GM19397 (cell line): Measurements from ENCODE around the gene MINDY3.

Source experiments
- ATAC-seq: cut with Tn5 transposase; IDR thresholded peaks from one replicate; pipeline ENCODE4 v1.9.1; 2021; ENCODE audit warnings: mild to moderate bottlenecking, moderate library complexity; ENCODE audit not compliant: unreplicated experiment

The MINDY3 gene

DNA sequence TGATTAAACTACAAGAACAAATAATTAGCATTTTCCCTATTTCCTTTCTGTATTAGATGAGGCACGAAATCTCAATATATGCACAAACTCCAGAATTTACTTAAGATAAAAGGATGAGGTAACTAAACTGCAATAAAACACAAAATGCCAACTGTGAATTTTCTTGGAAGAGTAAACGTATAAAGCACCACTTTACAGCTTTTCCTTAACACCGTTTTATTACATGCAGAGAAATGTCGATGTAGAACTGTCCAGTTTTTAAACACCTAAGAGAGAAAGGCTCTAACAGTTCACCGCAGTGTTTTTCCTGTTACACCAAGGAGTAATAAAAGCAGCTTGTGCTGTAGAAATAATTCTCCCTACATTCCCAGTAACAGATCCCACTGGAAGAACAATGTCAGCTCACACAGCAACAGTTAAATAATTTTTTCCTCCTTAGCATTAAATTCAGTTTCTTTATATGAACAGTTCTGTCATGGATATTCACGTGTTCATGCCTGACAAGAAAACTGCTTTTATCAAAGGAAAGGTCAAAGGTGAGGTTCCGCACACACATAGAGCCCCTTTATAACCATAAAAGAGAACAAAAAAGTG lies 52.0 kb downstream of the MINDY3 start:
- ATAC-seq: no peak

DNA sequence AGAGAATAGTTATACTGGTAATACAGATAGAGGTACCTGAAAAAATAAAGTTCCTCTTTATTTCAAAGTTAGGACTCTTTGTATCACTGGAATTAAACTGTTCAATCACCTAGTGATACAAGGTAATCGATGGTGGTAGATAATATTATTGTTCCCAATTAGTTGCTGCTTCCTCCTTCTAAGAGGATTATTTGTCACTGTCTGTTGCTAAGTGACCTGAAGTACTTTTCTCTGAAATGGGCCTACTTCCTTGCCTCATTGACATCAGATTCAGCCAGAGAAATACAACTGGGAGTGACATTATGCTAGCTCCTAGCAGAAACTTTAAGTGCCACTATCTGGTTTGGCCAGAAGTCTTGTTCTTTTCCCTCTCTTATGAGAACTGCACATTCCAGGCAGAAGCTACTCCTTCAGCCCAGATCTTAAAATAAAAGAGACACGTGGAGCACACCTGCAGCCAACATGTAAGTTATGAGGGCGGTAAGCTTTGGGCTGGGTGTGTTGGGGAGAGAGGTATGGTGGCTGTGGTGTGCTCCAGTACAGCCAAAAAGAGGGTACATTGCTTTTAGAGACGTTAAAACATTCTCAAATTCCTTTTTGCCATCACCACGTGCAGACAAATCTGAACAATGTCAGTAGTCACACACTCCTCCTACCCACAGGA lies 54.8 kb downstream of the MINDY3 start:
- no peak for ATAC-seq

DNA sequence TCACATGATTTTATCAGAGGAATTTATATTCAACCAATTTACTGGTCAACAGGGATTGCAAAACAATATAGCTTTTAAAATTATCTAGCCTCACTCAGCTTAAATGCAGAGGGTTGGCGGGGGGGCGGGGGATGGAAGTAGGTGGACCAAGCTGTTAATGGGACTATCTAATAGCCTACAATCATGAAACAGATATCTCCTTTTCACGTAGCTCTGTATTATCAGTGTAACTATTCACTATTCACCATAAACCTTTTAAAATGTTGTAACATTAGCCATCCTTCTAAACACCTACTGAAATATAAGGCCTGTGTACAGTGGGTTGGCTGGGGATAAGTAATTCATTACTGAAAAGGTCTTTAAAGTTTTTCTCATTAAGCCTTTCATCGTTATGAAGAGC lies 56.2 kb downstream of the MINDY3 start:
- ATAC-seq: no peak

DNA sequence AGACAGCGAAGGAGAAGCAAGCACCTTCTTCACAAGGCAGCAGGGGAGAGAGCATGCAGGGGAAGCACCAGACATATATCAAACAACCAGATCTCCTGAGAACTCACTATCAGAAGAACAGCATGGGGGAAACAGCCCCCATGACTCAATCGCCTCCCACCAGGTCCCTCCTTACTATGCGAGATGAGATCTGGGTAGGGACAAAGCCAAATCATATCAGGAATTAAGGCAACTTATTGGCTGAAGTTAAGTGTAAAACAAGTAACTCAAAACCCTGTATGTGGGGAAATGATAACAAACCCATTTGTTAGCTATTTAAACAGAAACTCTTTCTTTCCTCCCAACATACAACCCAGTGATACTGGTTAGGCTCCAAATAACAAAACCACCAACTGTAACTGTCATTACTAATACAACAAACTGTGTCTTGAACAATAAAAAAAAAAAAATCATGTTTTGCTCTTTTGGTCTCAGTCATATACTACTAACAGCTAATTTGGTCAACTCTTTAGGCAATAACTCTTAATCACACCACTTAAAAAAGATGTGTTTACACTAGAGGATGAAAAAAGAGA lies 57.8 kb downstream of the MINDY3 start:
- no peak for ATAC-seq

DNA sequence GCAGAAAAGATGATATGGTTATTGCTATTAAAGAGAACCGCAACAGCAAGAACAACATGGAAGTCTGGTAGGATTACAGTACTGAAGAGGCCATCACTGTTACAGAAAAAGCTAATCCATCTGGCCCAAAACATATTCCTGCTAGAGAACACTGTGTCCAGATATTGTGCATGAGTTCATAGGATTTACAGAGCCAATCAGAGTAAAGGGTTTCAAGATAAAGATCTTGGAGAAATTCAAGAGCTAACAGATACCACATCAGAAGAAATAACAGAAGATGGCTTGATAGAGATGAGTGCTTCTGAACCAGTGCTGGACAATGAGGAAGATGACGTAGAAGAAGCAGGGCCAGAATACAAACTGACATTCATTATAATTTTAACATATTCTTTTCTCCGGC lies 58.7 kb downstream of the MINDY3 start:
- no peak for ATAC-seq

DNA sequence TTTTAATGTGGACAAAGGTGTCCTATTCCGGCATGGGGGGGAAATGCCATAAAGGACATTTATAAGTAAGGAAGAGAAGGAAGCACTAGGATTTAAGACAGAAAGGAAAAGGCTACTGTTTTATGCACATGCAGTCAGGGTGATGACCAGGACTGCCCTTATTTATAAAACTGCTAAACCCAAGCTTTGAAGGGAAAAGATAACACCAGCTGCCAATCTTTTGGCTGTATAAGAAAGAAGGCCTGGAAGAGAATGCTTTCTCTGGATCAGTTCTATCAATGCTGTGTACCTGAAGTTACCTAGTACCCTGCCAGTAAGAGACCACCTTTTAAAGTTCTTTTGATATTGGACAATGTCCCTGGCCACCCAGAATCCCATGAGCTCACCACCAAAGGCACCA lies 59.2 kb downstream of the MINDY3 start:
- ATAC-seq: no peak

DNA sequence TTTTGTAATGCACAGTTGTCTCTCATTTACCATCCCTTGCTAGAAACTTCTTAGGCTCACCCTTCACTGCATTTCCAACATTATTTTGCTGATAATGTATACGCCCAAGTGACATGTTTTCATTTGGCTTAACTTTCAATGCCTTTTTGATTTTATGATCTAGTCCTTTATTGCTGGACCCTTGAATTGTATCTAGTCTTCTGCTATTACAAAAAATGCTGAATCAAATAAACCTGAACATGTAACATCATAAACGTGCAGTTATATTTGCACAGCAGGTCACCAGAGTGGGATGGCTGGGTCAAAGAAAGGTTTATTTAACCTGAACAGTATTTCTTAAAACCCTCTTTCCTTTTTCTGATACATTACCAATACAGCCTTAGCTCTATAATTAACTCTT lies 63.0 kb downstream of the MINDY3 start:
- no peak for ATAC-seq

DNA sequence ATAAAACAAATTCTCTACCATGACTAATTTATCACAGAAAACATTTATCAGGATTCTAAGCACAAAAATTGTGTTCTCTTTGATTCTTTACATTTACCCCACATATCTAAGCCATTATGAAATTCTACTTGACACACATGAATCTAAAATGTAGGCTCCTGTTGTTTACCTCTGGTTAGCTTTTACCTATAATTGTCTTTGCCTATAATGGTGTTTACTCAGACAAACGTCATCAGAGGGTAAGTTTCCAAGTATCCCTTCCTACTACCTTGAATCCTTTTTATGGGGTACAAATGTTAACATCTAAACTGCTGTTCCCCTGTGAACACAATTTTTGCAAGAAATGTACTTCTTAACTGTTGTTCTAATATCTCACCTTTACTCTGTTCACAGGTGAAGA lies 63.5 kb downstream of the MINDY3 start:
- ATAC-seq: no peak

DNA sequence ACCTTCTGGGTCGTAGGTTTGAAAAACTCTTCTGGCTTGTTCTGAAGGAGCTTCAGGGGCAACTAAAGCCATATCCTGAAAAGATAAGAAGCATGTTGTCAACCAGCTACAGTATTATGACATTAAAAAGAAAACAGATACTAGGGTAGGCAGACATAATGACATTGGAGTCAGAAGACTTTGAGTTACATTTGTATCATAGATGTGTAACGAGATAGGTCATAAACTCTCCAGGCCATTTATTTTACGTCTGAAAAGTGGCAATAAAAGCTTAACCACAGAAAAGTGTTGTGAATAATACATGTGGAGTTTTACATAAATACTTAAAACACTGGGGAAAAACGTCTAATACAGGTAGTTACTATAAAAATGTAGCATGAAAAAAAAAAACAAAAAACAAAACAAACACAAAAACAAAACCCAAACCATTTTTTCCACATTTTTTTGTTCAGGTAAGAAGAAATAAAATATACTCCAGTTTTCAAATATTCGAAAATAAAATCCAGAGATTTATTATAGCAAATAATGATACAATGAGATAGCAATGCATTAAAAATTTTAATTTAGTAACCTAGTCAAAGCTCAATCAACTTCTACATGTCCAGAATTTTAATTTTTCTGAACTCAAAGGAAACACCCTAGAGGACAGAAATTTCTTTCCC lies 64.1 kb downstream of the MINDY3 start:
- ATAC-seq: no peak

DNA sequence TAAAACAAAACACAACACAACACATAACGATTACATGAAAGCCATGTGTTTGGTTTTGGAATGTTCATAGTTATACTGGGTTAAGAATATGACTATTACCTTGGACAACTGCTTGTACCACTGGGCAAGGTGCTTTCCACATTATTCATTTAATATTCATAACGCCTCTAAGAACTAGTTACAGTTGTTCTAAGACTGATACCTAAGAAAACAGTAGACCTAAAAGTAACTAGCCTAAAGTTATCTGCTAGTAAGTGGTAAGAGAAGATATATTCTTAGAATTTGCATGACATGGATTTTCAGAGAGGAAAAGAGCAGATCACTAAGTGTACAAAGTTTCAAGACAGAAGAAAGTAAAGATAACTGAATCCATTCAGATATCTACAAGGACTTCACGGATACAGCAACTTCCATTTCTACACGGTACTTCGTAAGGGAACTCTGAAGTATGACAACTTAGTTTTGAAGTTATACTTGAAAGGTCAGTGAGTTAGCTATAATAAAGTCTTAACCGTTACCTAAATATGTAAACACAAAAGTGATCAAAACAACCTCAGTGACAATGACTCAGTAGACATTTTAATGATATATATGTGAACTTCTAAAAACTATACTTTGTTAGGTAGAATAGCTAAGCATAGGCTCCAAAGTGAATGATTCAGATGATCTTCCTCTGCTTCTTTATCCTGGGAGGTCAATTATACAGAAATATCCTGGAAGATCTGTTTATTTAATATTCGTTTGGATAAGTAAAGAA lies 65.1 kb downstream of the MINDY3 start:
- ATAC-seq: no peak

DNA sequence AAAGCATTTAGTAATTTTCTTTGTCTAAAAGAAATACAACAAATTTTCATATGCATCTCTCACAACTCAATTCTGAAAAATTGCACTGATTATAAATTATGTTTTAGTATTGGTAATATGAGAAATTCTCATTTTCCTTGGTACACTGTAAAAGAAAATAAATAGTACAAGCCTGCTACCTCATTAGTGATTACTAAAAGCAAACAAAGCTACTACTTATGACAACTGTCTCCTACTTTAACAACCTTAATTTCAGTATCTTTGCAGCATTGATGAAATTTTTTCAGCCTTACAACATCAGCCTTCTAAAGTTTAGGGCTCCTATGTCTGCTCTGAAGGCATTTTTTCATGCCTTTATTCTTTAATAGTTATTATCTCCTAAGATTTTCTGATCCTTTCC lies 65.7 kb downstream of the MINDY3 start:
- ATAC-seq: no peak

DNA sequence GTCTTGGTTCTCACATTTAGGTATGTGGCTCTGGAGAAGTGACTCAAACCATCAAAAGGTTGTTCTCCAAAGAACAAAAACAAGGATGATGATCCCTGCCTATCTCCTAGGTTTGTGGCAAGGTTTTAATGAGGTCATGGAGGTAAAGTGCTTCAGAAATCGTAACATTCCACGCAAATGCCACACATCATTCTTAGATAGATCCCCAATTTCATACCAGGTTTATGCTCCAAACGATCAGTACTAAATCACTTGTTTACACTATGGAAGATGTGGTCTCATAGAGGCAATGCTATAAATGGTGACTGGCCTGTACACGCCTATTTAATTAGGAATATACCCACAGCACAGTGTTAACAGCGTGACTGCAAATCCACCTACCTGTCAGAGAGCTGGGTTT lies 66.6 kb downstream of the MINDY3 start:
- no peak for ATAC-seq

DNA sequence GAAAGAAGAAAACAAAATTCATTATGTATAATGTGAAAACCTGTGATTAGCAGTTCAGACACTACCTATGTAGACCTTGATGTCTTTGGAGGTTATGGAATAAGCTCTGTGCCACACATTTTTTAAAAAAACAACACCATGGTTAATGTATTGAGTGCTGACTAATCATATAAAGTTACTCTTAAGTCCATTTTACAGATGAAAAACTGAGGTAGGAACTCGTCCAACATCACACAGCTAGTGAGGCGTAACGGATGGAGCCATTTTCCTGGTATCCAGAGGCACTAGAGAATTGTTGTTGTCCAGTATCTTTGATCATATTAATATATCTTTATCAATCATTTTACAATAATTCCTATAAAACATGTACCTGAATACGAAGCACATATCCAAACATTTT lies 67.5 kb downstream of the MINDY3 start:
- no peak for ATAC-seq

DNA sequence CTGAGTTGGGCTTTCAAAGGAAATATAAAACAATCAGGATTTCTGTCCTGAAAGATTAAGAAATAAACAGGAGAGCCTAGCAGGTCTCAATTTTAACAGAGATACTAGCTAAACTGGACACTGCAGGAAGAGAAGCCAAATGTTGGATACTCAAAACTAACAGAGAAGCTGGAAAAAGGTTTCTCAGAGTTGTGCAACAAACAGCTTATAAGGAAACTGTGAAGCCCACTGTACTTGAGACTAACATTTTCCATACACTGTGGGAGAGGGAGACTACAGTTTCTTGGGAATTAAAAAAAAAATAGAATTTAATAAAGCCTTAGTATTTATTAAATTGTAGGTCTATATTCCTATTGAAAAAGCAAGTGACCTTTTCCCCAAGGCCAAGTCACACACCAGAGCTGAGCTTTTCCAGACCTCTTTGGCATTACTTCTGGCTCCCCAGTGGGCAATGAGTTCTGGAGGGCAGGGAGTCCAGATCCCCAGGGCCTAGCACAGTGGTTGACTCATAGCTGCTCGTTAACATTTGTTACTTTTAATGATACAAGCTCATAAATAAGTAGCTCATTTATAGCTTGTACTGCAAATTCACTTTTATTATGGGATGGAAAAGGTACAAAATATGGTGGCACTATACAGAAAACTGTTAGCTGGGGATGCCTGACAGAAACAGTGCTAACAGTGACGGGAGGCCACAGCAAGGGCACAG lies 68.3 kb downstream of the MINDY3 start:
- ATAC-seq: no peak

DNA sequence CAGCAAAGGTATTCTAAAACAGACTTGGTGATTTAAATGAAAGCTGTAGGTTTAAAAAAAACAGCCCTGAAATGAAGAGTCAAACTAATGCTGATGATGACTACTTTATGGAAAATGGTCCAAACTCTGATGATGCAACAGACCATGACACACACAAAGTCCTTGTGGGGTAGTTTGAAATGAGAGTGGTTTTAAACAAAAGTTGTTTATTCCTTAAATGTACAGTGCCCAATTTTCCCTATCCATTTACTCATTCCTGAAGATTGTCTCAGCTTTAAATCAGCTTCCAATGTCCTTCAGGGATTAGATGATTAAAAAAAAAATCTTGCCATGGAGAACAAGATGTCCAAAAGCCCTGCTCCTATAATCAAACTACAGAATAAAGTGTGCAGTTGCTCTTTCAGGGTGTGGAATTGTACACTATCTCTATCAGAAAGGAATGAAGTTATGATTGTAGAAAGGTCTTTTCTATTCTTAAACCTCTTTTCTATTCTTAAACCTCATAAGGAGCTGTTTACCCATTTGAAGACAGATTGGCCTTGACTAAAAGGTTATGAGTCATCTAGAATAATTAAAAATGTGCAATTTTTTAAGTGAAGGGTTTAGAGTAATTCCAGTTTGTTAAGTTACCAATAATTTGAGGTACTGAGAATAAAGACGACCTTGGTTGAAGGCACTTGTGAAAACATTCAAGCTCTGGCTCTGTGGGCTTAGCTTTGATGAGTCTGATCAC lies 70.3 kb downstream of the MINDY3 start:
- no peak for ATAC-seq

DNA sequence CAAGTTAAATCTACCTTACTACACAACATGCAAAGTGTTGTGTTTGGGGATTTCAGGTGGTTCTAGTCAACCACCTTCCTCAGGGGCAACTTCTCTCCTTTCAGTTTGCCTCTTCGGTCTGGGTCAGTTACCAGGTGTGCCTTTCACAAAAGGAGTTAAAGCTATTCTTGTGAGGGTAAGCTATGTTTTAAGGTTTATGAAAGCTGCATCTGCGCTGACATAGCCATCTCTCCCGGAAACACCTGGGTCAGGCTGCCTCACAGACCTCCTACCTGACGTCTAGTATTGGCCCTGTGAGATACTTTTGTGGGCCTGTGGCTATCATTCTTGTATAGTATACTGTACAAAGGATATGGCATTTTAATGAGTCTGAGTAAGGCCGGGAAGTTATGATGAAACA lies 72.9 kb downstream of the MINDY3 start:
- no peak for ATAC-seq

DNA sequence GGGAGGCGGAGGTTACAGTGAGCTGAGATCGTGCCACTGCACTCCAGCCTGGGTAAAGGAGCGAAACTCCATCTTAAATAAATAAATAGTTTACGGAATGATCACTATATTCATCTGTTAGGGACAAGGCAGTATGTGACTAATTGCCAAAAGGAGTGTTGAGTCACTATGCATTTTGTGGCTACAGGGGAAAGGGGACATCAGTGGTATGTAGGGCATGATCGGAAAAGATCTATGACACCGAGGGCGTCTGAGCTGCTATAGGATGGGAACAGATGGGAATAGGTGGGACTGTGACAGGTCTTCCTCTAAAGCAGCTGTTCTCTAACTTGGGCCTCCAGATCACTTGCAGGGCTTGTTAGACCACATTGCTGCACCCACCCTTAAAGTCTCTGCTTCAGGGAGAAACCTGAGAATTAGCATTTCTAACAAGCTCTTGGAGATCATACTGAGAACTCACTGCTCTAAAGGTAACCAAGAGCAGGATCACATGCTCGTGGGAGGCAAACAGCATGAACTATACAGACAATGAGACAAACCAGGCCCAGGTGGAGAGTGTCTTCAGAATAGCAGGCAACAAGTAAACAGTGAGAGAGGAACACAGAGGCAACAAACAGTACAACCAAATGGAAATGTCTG lies 75.5 kb downstream of the MINDY3 start:
- ATAC-seq: no peak

DNA sequence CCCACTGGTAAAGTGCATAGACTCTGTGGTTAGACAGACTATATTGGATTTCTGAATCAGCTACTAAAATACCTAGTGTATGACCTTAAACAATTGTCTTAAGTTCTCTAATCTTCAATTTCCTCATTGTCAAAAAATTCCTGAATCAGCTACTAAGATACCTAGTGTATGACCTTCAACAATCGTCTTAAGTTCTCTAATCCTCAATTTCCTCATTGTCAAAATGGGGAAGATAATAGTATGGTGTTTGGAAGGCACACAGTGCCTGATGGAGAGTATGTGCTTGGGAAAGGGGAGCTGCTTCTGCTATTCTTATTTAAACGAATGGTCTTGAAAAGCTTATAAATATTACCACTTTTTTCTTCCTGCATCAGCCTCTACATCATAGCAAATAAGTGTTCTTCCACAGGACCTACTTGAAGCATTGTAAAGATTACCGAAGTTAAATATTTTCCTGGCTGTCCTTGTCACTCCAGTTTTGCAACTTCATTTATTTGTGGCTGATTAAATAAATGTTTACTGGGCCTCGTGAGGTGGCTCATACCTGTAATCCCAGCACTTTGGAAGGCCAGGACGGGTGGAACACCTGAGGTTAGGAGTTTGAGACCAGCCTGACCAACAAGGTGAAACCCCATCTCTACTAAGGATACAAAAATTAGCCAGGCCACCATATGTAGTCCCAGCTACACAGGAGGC lies 76.2 kb downstream of the MINDY3 start:
- no peak for ATAC-seq

DNA sequence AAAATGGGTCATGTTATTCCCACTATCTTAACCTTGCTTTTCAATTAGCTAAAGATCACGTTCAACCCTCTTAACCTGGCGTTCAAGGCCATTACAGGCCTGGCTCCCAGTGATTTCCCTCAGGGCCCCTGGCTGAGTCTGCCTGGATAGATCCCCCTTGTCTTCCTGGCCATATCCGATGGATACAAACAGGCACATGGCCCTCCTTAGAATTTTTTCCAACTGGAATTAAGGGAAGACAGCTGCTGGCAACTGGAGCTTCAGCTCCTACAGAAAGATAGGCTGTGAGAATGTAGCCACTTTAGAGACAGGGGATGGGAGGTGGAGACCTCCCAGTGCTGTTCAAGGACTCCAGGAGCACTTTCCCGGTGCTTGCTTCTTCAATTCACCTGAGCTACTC lies 77.5 kb downstream of the MINDY3 start:
- no peak for ATAC-seq
